Activated CD4-positive, alpha-beta T cell treated with anti-CD3 and anti-CD28 coated beads, Interleukin-2, Interleukin-6, amounts not matched to agents 100 ng/mL and 50 ng/mL, durations not matched to agents 16 hours and 8 hours (primary cell): ENCODE measurements around the gene PLCB1.
A peak's percentile ranks its signal among the peaks of the same experiment; 100 is the strongest.
"Not testable (repeated sequence)": the region's sequence is repeated elsewhere in the genome, so short reads cannot be mapped to it uniquely, and the experiment has no call there.

Source experiments
- DNase-seq: peaks from one replicate; pipeline ENCODE4 v3.0.0-alpha.2; 2020

PLCB1 gene

DNA sequence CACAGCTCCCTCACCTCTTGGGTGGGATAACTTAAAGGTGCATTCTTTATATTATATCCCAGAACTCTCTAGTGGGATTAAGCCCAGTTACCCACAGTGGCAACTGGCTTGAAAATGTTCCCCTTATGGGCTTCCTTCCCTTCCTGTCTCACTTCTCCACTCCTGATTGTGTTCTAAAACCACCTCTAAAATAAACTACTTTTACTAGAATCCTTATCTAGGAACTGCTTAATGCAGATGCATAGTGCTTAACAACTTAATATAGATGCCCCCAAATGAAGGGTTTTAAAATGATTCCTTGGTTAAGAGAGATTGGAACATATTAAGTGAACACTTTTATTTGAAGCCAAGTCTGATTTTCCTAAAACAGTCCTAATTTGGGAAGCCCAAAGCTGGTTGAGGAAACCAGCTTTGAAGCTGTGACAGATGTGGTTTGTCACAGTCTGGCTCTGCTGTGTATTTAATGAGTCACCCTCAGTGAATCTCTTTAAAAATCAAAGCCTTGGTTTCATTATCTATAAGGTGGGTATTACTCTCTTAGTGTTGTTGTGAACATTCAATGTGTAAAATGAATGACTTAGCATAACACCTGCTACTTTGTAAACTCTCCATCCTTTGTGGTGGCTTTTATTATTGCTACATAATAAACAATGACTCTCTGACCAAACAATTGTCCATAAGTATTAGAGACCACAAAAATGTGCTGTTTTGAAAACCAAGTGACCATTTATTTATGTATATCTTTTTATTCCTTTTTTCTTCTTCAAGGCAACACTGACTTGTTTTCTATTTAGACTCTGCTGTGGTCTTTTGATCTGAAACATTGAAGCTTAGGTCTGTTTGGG, 24.4 kb downstream of the PLCB1 start:
- DNase-seq: peak; percentile 56

DNA sequence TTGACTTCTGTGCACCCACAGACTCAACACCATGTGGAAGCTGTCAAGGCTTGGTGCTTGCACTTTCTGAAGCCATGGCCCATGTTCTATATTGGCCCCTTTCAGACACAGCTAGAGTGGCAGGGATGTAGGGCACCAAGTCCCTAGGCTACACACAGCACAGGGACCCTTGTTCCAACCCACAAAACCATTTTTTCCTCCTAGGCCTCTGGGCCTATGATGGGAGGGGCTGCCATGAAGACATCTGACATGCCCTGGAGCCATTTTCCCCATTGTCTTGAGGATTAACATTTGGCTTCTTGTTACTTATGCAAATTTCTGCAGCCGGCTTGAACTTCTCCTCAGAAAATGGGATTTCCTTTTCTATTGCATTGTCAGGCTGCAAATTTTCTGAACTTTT, 27.2 kb downstream of the PLCB1 start:
- DNase-seq: not testable (repeated sequence)

DNA sequence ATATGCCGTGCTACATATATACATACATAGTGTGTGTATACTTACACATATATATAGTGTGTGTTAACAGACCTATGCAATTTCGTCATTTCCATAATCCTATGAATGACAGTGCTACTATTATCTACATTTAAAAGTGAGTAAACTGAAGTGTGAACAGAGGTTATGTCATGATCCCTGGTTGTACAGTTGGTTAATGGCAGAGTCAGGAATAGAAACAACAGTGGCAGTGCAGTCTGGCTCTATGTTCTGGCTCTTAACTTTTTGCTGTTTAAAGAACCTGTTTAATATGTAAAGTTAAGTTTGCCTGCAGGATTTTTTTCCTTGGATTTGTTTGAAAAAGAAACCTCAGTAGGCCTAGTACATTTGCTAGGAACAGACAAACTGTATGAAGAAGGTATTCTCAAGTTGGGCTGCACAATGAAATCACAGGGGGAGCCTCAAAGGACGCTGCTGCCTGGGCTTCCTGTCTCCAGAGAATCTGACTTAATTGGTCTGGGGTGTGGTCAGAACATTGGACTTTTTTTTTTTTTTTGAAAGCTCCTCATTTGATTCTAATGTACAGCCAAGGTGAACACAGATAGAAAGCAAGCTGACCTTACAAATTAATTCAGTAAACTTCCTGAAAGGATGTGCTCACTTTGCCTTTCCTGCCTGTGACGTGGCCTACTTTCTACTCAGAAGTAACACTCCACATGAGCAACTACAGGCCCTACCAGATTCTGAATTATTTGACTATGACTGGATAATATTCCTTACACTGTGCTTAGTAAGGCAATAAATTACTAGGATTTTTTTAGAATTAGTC, 29.4 kb downstream of the PLCB1 start:
- DNase-seq: no peak

DNA sequence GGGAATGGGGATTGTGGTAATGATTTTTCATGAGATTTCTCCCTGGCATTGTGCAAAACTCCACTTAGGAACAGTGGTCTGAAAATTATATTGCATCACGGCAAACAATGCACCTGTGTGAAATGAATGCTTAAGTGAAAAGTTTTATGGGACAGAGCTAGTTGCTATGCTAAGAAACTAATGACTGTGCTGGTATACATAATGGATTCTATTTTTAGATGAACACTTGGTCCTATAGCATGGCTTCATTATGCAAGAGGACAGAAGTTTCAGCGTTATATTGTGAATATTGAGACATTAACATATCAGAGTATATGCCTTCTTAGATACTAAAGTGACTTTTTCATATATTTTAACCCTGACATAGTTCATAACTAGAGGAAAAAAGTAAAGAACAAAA, 30.5 kb downstream of the PLCB1 start:
- DNase-seq: no peak

DNA sequence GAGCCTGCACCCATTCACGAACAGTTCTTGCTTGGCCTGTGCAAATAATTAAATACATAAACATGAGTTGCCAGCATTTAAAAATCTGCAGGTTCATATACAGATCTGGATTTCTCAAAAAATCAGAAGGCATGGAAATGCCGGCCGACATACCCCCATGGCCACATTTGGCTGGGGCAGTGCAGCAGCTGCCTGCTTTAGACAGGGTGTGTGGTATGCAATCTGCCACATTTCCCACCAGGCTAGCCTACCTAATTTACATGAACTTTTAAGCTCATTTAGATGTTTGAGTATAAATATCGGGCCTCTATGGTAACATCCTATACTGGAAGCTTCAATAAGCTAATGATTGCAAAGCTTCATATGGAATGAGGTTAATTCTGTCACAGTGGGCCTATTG, 31.5 kb downstream of the PLCB1 start:
- no peak for DNase-seq

DNA sequence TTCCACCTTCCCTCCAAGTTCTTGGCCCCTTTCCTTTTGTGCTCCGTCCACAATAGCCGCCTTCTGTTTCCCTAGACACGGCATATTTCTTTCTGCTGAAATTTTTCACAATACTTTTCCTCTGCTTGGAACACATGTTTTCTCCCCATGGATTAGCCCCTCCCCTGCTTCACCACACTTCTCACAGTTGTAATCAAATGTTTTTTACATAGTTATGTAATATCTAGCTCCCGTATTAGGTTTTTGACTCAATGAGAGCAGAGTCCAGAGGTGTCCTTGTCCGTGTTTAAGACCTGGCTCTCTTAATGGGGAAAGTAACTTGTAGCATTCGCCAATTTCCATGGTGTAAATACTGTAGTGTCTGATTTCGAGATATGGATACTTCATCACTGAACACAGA, 34.7 kb downstream of the PLCB1 start:
- DNase-seq: no peak

DNA sequence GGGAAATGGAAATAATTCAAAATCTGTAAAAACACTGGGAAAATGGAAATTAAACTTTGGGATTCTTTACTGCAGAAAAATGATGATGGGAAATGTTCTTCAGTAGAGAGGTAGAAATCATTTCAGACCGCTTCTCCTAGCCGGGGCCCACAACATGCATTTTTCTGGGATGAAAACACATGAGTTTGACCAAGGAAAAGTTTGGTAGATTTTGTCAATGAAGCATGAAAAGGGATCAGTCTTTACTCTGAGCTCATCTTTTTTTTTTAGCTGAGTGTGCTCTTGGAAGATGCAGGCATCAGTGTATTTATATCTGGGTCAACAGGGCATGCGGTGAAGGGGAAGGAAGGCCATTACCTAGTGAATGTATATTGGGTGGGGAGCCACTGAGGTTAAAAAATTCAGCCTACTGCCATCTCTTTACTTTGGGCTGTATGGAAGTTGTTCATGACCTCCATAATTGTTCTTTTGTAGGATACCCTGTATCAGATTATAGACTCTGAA, 36.8 kb downstream of the PLCB1 start:
- no peak for DNase-seq

DNA sequence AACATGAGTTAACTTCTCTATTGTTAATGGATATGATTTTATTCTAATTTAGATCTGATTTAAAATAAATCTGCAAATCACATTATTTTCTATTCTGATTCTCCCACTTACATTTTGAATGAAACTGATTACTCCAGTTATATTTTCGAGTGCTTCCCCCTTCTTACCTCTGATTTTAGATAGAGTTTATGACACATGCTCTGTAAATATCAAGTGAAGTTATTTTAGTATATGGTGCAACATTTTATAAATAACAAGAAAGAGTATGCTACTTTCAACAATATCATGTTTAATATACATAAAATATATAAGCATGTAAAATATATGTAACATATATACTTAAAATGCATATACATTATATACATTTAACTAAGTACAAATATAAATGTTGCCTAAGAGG, 38.9 kb downstream of the PLCB1 start:
- DNase-seq: no peak

DNA sequence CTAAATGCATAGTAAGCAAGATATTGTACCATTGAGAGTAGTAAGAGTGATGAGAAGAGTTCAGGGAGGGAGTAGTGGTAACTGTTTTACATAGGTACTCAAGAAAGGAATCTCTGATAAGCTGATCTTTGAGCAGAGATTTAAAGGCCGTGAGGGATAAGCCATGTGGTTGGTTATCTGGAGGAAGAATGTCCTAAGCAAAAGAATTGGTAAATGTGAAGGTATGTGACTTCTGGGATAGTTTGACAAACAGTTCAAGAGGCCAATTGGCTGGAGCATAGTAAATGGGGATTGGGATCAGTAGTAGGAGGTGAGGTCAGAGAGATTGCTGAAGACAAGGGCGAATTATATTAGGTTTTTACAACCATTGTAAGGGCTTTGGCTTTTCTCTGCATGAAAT, 40.1 kb downstream of the PLCB1 start:
- no peak for DNase-seq

DNA sequence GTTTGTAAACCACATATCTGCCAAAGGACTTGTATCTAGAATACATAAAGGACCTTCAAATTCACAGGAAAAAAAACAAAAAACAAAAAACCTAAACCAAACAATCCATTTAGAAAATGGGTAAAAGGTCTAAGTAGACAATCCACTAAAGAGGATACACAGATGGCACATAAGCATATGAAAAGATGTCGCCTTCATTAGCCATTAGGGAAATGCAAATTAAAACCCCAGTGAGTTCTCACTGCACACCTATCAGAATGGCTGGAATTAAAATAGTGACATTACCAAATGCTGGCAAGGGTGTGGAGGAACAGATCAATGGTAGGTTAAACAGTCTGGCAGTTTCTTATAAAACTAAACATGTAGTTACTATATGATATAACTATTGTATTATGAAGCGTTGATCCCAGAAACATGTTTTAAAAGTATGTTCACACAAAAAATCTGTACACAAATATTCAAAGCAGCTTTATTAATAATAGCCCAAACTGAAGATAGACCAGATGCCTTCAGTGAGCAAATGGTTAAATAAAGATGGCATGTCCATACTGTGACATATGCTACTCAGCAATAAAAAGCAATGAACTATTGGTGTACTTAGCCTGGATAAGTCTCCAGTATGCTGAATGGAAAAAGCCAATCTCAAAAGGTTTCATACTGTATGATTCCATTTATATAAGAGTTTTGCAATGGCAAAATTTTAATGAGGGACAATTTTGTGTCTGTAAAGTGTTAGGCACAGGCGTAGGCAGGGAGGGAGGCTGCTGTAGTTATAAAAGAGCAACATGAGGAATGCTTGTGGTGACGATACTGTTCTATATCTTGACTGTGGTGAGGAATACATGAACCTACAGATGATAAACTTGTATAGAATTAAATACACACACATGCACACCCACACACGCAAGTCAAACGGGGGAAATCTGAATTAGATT, 43.9 kb downstream of the PLCB1 start:
- DNase-seq: no peak

DNA sequence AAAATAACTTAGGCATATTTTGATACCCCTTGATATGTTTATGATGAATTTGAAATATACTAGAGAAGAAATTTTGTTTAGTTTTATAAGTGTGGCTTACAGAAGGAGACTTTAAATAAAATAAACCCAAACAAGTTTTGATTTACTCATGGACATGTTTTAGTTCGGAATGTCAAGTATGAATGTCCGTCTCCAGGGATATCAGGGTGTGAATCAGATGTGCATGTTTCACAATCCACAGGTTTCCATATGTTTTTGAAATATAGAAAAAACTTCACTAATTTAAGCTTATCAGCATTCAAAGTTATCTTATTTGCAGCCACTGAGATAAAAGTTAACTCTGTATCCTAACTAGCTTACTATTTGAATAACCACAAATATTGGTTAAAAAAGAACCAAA, 51.5 kb downstream of the PLCB1 start:
- no peak for DNase-seq

DNA sequence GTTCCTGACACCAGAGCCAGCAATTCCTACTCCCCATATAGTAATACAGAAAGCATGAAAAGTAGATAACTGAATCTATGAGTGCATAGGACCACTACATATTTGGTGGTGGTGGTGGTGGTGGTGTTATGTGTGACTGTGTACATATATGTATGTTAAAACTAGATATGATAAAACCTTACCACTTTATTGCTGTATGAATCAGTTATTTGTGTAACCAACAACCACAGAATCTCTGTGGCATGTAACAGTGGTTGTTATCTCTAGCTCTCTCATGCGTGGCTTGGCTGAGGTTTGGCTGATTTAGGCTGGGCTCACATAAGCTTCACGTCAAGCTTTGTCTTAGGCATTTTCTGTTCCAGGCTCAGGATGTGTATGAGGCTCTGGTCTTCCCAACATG, 55.7 kb downstream of the PLCB1 start:
- no peak for DNase-seq

DNA sequence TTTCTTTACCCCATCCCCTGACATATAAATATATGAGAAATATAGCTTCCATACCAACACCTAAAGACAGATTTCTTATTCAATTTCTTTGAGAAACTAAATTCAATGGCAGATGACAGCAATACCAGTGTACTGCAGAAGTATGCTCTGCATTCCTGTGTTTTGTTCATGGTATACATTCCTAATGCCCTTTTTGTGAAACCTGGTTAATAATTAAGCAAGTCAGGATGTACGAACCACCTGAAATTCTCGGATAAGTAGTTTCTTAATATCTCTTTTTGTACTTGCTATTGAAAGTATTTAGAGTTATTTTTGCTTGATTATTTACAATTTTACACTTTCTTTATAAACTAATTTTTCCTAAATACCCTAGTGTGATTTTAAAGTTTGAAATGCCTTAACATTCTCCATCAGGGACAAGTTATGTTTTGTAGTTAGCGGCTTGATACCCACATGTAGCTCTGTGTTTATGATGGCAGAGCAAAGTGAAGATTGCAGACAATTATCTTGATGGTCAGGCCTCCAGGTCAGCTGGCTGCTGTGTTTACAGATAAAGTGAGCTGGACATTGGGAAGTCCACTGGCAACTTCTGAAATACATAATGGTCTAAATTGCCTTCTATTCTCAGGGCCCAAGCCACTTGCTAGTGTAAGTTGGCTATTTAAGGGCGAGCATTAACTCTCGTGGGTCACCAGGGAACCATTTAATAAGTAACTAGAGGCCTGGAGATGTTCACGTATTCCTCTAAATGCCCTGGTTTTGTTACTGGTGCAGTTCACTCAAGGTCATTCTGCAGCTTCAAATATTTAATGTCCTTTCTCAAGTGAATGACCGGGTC, 58.2 kb downstream of the PLCB1 start:
- no peak for DNase-seq

DNA sequence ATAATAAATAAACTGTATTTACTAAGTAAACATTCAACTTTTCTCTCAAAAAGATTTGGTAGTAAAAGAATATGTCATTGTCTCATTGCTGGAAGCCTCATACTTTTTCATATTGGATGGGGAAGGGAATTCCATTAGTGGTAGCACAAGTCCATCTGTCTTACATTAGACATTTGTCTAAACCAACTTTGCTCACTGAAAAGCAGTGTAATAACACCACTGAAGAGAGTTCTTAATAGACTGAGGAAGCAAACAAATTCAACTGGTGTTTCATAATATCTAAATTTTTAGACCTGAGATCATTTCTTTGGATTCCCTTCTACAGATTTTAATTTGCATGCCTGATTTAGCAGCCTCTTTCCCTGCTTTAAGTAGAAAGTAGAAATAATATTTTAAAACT, 62.7 kb downstream of the PLCB1 start:
- DNase-seq: no peak

DNA sequence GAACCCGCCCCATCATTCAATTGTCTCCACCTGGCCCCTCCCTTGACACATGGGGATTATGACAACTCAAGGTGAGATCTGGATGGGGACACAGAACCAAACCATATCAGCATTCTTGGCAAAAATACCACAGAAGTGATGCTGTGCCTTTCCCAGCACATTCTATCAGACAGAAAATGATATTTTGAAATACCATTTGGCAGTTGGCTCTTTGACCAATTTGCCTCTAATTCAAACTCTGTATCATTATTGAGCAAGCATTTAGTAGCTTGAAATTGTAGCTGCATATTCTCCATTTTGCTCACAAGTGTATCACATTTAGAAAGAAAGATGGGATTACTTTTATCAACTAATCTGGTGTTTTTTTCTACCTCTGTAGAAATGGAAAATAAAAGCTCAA, 64.0 kb downstream of the PLCB1 start:
- no peak for DNase-seq

DNA sequence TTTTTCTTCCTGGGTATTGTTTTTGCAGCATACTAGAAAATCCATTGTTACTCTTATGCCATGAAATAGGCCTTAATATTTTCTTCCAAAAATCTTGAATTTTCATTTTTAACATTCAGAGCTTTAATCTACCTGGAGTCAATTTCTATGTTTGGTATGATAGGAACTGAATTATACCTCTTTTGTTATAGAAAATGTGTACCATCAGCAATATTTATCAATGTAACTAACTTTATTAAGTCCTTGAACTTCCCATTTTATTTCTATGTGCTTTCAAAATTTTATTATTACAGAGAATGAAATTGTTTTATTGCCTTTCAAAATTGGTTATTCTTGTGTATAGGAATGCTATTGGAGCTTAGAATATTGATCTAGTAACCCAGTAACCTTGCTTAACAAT, 68.2 kb downstream of the PLCB1 start:
- no peak for DNase-seq

DNA sequence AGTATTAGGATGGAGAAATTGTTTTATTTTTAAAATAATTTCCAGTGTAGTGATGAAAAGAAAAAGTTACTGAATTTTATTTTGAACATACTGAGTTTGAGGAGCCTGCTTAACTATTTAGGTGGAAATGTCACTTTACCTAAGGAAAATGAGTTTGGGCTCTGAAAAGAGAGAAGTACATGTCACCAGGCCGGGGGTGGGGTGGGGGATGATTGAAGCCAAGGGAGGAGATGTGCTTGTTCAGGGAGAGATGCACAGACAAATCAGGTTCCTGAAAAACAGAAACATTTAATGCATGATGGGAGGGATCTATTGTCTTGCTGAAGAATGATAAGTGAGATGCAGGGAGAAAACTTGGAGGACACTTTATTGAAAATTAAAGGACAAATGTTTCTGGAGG, 71.3 kb downstream of the PLCB1 start:
- DNase-seq: no peak

DNA sequence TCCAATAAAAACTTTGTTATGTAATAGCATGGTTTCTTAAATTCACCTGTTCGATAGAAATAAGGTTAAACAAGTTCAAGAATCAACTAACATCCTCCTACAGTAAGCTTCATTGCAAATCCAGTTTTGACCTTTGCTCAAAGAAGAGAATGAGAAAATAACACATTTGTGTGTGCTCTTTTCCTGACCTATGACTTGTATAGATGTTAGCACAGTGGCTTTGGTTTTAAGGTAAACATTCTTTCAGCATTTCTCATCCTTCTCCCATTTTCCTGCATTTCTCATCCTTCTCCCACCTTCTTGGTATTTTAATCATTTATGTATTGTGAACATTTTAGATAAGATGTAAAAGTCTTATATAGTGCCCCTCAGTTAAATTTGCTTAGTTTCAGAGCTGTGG, 73.9 kb downstream of the PLCB1 start:
- no peak for DNase-seq

DNA sequence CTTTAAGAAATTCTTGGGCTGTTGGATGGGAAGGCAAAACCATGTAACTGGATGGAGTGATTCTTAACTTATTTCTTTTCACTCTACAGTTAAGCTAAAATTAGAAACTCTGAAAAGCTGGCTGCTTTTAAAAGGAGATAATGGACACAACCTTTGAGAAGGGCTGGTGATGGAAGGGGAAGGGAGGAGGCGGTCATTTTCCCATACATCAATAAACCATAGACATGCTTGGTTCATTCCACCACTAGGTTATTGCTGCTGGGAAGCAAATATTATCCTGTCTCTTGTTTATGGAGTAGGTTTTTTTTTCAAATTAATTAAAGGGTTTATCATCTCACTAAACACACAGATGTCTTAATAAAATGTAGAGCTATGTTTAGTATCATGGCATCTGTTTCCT, 76.2 kb downstream of the PLCB1 start:
- no peak for DNase-seq

DNA sequence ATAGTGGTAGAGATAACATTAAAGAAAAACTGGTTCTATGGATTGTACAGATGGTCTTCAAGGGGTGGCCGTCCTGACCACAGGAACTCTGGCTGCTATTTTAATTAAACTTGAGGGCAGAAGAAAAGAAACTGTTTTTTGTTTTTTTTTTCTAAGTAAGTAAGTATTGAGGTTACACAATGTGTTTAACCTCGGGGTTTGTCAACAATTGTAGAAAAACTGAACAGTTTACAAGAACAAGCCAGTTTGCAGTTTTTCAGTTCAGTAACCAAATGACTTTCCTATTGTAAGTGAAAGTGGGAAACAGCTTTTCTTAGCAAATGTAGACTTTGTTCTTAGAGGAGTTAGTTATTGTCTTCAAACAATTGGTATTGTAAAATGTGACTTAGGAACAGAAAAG, 77.0 kb downstream of the PLCB1 start:
- no peak for DNase-seq

DNA sequence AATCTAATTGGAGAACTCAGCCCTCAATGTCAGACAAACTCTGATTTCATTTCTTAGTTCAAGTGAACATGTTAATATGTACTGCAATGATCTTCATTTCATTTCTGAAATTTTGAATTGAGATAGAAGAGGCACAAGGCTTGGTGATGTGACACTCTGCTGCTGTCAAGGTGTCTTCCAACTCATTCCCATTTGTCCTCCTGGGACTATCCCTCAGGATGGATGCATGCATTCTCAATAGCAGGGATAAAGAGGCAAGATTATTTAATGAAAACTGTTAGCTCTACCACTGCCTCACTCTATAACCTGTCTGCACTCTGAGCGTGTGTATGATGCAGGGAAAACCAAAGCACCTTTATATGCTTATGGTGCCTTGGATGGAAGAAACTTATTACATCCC, 78.7 kb downstream of the PLCB1 start:
- no peak for DNase-seq

DNA sequence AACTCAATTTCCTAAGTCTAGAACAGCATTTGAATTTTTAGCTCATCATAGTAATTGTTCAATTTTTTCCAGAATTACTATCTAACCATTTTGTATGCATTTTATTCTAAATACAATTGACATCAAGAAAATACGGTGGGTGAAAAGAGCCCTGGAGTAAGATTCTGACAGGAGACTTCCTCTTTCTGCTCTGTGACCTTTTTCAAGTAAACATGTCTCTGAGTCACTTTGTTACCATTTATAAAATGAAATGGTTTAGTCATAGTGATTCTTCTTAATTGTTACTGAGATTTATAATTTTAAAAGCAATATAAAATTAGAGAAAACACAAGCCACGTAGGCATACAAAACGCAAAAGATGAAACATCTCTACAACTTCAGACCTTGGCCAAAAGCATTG, 80.2 kb downstream of the PLCB1 start:
- no peak for DNase-seq
